Erythroblast (primary cell): ENCODE data around the gene RAI14.

Source experiments
- GATA1 ChIP-seq: IDR thresholded peaks from 2 replicates; pipeline ENCODE4 v1.6.1; 2011; ENCODE audit warnings: low read depth, mild to moderate bottlenecking, control low read depth, low read length, moderate library complexity
- POLR2A ChIP-seq: IDR thresholded peaks from 2 replicates; pipeline ENCODE4 v1.6.1; 2011; ENCODE audit warnings: mild to moderate bottlenecking, low read length

DNA sequence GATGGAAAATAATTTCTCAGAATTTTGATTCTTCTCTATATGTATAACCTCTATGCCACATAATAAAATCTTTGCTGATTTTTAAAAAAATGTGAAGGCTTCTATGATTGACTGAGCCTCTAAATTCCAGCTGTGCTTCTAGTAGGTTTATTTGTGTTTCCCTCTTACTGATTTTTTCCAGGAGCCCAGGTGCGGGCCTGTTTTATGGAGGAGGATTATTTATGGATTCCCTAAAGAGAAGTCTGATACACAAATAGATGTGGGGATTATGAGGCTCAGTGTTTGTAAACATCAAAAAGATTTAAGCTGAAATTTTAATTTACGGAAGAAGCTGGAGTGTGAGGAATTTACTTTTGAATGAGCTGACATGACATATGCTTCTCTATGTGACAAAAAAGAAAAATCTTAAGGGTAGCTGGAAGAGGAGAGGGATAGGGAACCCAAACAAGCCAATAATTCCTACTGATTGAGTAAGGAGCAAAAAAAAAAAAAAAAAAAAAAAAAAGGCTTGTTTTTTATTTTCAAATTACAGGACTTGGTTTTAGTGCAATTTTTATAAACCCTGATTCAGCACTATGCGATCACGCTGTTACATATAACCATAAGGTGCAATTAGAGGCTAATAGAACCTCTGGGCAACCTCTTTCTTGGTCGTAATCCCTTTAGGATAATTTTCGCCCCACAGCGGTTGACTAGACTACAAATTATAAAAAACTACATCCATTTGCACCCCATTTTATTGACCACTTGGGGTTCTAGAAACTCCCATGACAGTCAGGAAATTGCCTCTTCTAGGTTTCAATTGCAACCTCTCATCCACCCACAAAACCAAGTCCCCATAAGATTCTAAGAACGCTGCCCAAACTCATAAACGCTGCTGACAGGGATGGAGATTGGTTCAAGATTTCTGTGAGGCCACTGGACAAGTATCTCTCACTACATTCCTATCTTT is 44.4 kb upstream of the RAI14 start:
- no peak for TF ChIP-seq POLR2A
- no peak for TF ChIP-seq GATA1
